ENCODE results near the gene ATP6V1E1. TPM values are rescaled to one million over a fixed set of nuclear protein-coding genes. Genes with fewer than 3 reads are reported as not detected.

Gene ATP6V1E1
- total and polyA plus RNA-seq, 10 of the 15 experiments (the other 5 are each of a cell fraction or from before 2014, with no cell fraction given), result 66.7 to 128 (median 87.9) TPM

DNA sequence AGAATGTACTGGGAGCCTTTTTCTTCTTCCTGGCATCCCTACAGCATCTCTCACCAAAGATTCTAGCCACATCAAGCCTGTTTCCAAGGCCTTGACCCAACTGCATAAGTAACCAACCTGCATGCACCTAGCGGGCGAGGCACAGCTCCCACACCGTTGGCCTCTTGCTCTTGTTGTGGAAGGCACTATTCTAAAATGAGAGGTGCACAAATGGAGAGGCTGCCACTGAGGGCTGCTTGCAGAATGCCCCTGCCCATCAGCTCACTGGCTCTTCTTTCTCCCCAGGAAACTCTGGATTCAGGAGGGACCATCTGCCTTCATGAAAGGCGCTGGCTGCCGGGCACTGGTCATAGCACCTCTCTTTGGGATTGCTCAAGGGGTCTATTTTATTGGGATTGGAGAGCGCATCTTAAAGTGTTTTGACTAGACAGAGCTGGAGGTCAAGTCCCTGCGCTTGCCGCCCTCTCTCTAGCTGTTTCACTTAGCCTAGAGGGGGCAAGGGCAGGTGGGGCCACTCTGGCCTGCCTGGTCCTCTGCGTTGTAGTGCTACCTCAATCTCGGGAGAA lies 38.7 kb downstream of the ATP6V1E1 start:
- no TSS peak for BruUV-seq (replicated peaks)

GRCh38 chr22:17588606-17589005 lies 39.9 kb downstream of the ATP6V1E1 start:
- POLR2A ChIA-PET, result no interaction called here
- Histone ChIP-seq H2AFZ (ENCODE audit: control insufficient read depth, low read depth, low read length) (no peak overlapping the region), H3K36me3 (ENCODE audit: control insufficient read depth in 2 of 2, insufficient read depth in 2 of 2, low read length in 1 of 2) (peaks cover 10 to 19% of the 10 kb centered on the region in 2 experiments), H3K79me2 (ENCODE audit: control insufficient read depth, insufficient read depth, low read length) (no peaks in the 10 kb centered on the region), H4K20me1 (ENCODE audit: control insufficient read depth, insufficient read depth) (no peaks in the 10 kb centered on the region), H3K9me3 (replicated peaks; ENCODE audit: control insufficient read depth, insufficient read depth, low read length) (no peaks in the 10 kb centered on the region), H3K4me2 (ENCODE audit: control insufficient read depth, insufficient read depth) (no peak overlapping the region), H3K27ac (ENCODE audit: control insufficient read depth, insufficient read depth) (no peak overlapping the region), H3K9ac (ENCODE audit: control insufficient read depth, insufficient read depth, low read length) (no peak overlapping the region), H3K4me1 (ENCODE audit: control insufficient read depth, insufficient read depth, low read length) (no peaks in the 10 kb centered on the region), H3K27me3 (replicated peaks in 1 of 2; ENCODE audit: control insufficient read depth in 2 of 2, insufficient read depth in 2 of 2, low read length in 1 of 2) (no peaks in the 10 kb centered on the region), H3K4me3 (no peak overlapping the region)
- DNase-seq (ENCODE audit: low read depth, low spot score) (no peak), ATAC-seq (no peak), FAIRE-seq (no peak)
- intact Hi-C loops (cut with micrococcal nuclease; ENCODE audit: unreplicated experiment) (no loop called here), in situ Hi-C loops (cut with MboI) (no loop called here)
- BruUV-seq (replicated peaks), result no TSS peak
- RAD21 ChIA-PET (ENCODE audit: unreplicated experiment), result no interaction called here
- WGBS (ENCODE audit: insufficient coverage, insufficient replicate concordance, low lambda C conversion rate, missing lambda C conversion rate), result 92% methylated on average over 11 of the region's 11 CpGs
- TF ChIP-seq MTA2 (IDR thresholded peaks at IDR 0.05; ENCODE audit: low read depth) (no peak), BRCA1 (IDR thresholded peaks at IDR 0.05; ENCODE audit: low read depth, low read length) (no peak), ZNF24 (IDR thresholded peaks at IDR 0.05) (no peak), SP1 (IDR thresholded peaks at IDR 0.05; ENCODE audit: low read depth, low read length) (no peak), EP300 (IDR thresholded peaks at IDR 0.05; ENCODE audit: borderline replicate concordance in 1 of 2, control insufficient read depth in 1 of 2, low read depth in 2 of 2, low read length in 2 of 2) (no peak), YY1 (IDR thresholded peaks at IDR 0.05; ENCODE audit: low read depth, low read length) (no peak), NBN (IDR thresholded peaks at IDR 0.05) (no peak), MYC (IDR thresholded peaks at IDR 0.05; ENCODE audit: insufficient read depth, insufficient read length, insufficient replicate concordance, low read length, severe bottlenecking) (no peak), SREBF2 (IDR thresholded peaks at IDR 0.05; ENCODE audit: low read length) (no peak), PML (IDR thresholded peaks at IDR 0.05; ENCODE audit: low read length) (no peak), IKZF2 (IDR thresholded peaks at IDR 0.05) (no peak)
- SMC1A ChIA-PET (ENCODE audit: uncharacterized antibody, unreplicated experiment), result no interaction called here
- CTCF ChIA-PET, result no interaction called here

More for the DNA sequence above, 38.7 kb downstream of the ATP6V1E1 start:
- in situ Hi-C loops (cut with MboI), result no loop called here
- peaks cover 7% of the 10 kb centered on the region for H3K4me1 ChIP-seq (ENCODE audit: control insufficient read depth, insufficient read depth, low read length)
- H3K27me3 ChIP-seq (replicated peaks in 1 of 2; ENCODE audit: control insufficient read depth in 2 of 2, insufficient read depth in 2 of 2, low read length in 1 of 2), result no peaks in the 10 kb centered on the region
- no peak overlapping the region for H2AFZ ChIP-seq (ENCODE audit: control insufficient read depth, low read depth, low read length)
- no peaks in the 10 kb centered on the region for H4K20me1 ChIP-seq (ENCODE audit: control insufficient read depth, insufficient read depth)
- WGBS (ENCODE audit: insufficient coverage, insufficient replicate concordance, low lambda C conversion rate, missing lambda C conversion rate), result 98% methylated on average over 10 of the region's 10 CpGs
- H3K9ac ChIP-seq (ENCODE audit: control insufficient read depth, insufficient read depth, low read length), result no peak overlapping the region
- H3K4me3 ChIP-seq, result no peak overlapping the region
- ATAC-seq (no peak), DNase-seq (ENCODE audit: low read depth, low spot score) (no peak), FAIRE-seq (no peak)
- ChIA-PET CTCF (no interaction called here), POLR2A (no interaction called here), RAD21 (ENCODE audit: unreplicated experiment) (no interaction called here), SMC1A (ENCODE audit: uncharacterized antibody, unreplicated experiment) (no interaction called here)
- H3K36me3 ChIP-seq (ENCODE audit: control insufficient read depth in 2 of 2, insufficient read depth in 2 of 2, low read length in 1 of 2), result peaks cover 10 to 24% of the 10 kb centered on the region in 2 experiments
- H3K4me2 ChIP-seq (ENCODE audit: control insufficient read depth, insufficient read depth), result no peak overlapping the region
- intact Hi-C loops (cut with micrococcal nuclease; ENCODE audit: unreplicated experiment), result no loop called here
- no peaks in the 10 kb centered on the region for H3K79me2 ChIP-seq (ENCODE audit: control insufficient read depth, insufficient read depth, low read length)
- no peaks in the 10 kb centered on the region for H3K9me3 ChIP-seq (replicated peaks; ENCODE audit: control insufficient read depth, insufficient read depth, low read length)
- no peak overlapping the region for H3K27ac ChIP-seq (ENCODE audit: control insufficient read depth, insufficient read depth)
- TF ChIP-seq POLR2A (IDR thresholded peaks at IDR 0.05; ENCODE audit: low read depth, low read length) (peak; percentile 42; the same call in 1 of the 2 replicates), POLR2AphosphoS5 (IDR thresholded peaks at IDR 0.05; ENCODE audit: low read length) (peak; percentile 3; the same call in 1 of the 2 replicates), JUND (IDR thresholded peaks at IDR 0.05; ENCODE audit: low read depth, low read length) (no peak), PAX8 (IDR thresholded peaks at IDR 0.05) (no peak), TCF7 (IDR thresholded peaks at IDR 0.05; ENCODE audit: borderline replicate concordance) (no peak), IKZF1 (conservative IDR thresholded peaks at IDR 0.05) (no peak)

Data from GM12878 (cell line).